K562 (cell line): ENCODE data around the gene RRAD. TPM values are rescaled to one million over a fixed set of nuclear protein-coding genes. Genes with fewer than 3 reads are reported as not detected.

ENCODE experiments used
- ATAC-seq: fragments of 200-7000 bp; cut with Tn5 transposase; 3 replicates; pipeline ENCODE4 v1.9.1; 2020; ENCODE audit warnings: moderate library complexity
- BruUV-seq: library from RNA; stranded (reverse); fragments of 400-500 nt; replicated peaks from 2 replicates; lab custom pipeline; 2021; lab: Mats Ljungman, UMichigan
- CTCF ChIA-PET: fragments of 300-600 bp; formaldehyde crosslinking; extraction: SDS; loops from one replicate; lab custom pipeline; 2021; ENCODE audit warnings: low intra/inter-chr PET ratio; lab: Yijun Ruan, JAX
- POLR2A ChIA-PET: fragments of 300-600, 350-650 bp; sonication (Branson Sonifier 250); formaldehyde crosslinking; extraction: SDS; loops from one replicate; lab custom pipeline; 2021; ENCODE audit warnings: antibody characterized with exemption, inconsistent platforms; lab: Yijun Ruan, JAX
- DNase-seq, 4 experiments: peaks; one replicate each; pipeline versions ENCODE4 v3.0.0 to v3.0.0-alpha.2; 2011 to 2018; ENCODE audit warnings: low spot score in 3 of 4, mixed read lengths in 3 of 4; ENCODE audit errors: extremely low read depth in 1 of 4
- FAIRE-seq: peaks from 2 replicates; lab custom pipeline; 2011; peaks lifted over from hg19 to GRCh38; lab: Jason Lieb, UNC
- H2AFZ ChIP-seq: 2 replicates; pipeline ENCODE4 v1.6.0; 2011; ENCODE audit warnings: low read depth, low read length, control low read depth, inconsistent platforms
- H3K27ac ChIP-seq: fragments of 200-600 bp; 3 replicates; pipeline ENCODE4 v1.8.0; 2011; ENCODE audit warnings: low read depth, mild to moderate bottlenecking, control low read depth, inconsistent platforms, low read length, moderate library complexity, mixed read lengths; ENCODE audit errors: extremely low read depth
- H3K27me3 ChIP-seq, 2 experiments: fragments of 300-600 bp in 1 of 2; 2 replicates in 1 of 2; 3 replicates in 1 of 2; pipeline versions ENCODE4 v1.6.0 to v1.8.0; 2011; ENCODE audit warnings: inconsistent platforms in 2 of 2, low read length in 2 of 2, mild to moderate bottlenecking in 1 of 2, mixed read lengths in 1 of 2, moderate library complexity in 1 of 2; ENCODE audit not compliant: control insufficient read depth in 2 of 2, insufficient read depth in 2 of 2
- H3K36me3 ChIP-seq: fragments of 300-600 bp; 3 replicates; pipeline ENCODE4 v1.8.0; 2011; ENCODE audit warnings: mild to moderate bottlenecking, low read length, inconsistent platforms; ENCODE audit not compliant: control insufficient read depth, insufficient read depth
- H3K4me1 ChIP-seq, 2 experiments: fragments of 200-600 bp in 1 of 2; replicated peaks in 1 of 2; 2 replicates in 1 of 2; 3 replicates in 1 of 2; pipeline versions ENCODE4 v1.5.1 to v1.8.0; 2011; ENCODE audit warnings: inconsistent platforms in 2 of 2, low read length in 2 of 2, mild to moderate bottlenecking in 1 of 2, mixed read lengths in 1 of 2, moderate library complexity in 1 of 2; ENCODE audit not compliant: control insufficient read depth in 2 of 2, insufficient read depth in 2 of 2
- H3K4me2 ChIP-seq: 2 replicates; pipeline ENCODE4 v1.6.1; 2011; ENCODE audit warnings: low read length, control low read depth, inconsistent platforms, mixed read lengths; ENCODE audit not compliant: insufficient read depth
- H3K4me3 ChIP-seq: fragments of 200-600 bp; sonication (generic), shearing (Covaris generic); 2 replicates; pipeline ENCODE4 v1.5.1; 2016; ENCODE audit warnings: control low read depth, inconsistent platforms
- H3K79me2 ChIP-seq: fragments of 200-600 bp; 3 replicates; pipeline ENCODE4 v1.8.0; 2011; ENCODE audit warnings: low read length, inconsistent platforms; ENCODE audit not compliant: control insufficient read depth, insufficient read depth
- H3K9ac ChIP-seq, 2 experiments: 2 replicates each; pipeline versions ENCODE4 v1.6.0 to v1.6.1; 2011; ENCODE audit warnings: low read depth in 2 of 2, low read length in 2 of 2, control low read depth in 1 of 2, inconsistent platforms in 1 of 2, mild to moderate bottlenecking in 1 of 2, mixed read lengths in 1 of 2; ENCODE audit not compliant: insufficient read depth in 1 of 2
- H3K9me1 ChIP-seq: one replicate; pipeline ENCODE4 v1.6.0; 2011; ENCODE audit warnings: inconsistent platforms, mild to moderate bottlenecking, low read length, moderate library complexity; ENCODE audit not compliant: control insufficient read depth, insufficient read depth
- H3K9me3 ChIP-seq: replicated peaks from 2 replicates; pipeline ENCODE4 v1.5.1; 2011; ENCODE audit warnings: low read depth, low read length, inconsistent platforms; ENCODE audit not compliant: control insufficient read depth, insufficient read depth
- H4K20me1 ChIP-seq: replicated peaks from 2 replicates; pipeline ENCODE4 v1.6.1; 2011; ENCODE audit warnings: low read length, inconsistent platforms, mixed read lengths; ENCODE audit not compliant: control insufficient read depth, insufficient read depth
- CHAMP1 ChIP-seq: fragments of 450-650 bp; IDR thresholded peaks from 2 replicates; pipeline ENCODE4 v1.6.1; 2016; ENCODE audit warnings: mild to moderate bottlenecking
- CTCFL ChIP-seq: IDR thresholded peaks from 2 replicates; pipeline ENCODE4 v1.6.1; 2011; ENCODE audit warnings: borderline replicate concordance, low read depth, mild to moderate bottlenecking, moderate library complexity, low read length; ENCODE audit not compliant: insufficient read depth, poor library complexity, severe bottlenecking
- DLX4 ChIP-seq: fragments of 250-450 bp; sonication (Bioruptor Pico); IDR thresholded peaks from 2 replicates; pipeline ENCODE4 v1.6.1; 2021; ENCODE audit warnings: mild to moderate bottlenecking
- FOSL1 ChIP-seq: fragments of 200-800 bp; sonication (Bioruptor generic); conservative IDR thresholded peaks from 2 replicates; pipeline ENCODE4 v1.6.1; 2016; ENCODE audit warnings: missing genetic modification characterization, missing compliant biosample characterization
- HDGF ChIP-seq: fragments of 450-650 bp; IDR thresholded peaks from 2 replicates; pipeline ENCODE4 v1.6.1; 2016
- HMBOX1 ChIP-seq: sonication (generic); IDR thresholded peaks from 2 replicates; pipeline ENCODE4 v1.6.1; 2016
- NFIC ChIP-seq: fragments of 450-650 bp; IDR thresholded peaks from 2 replicates; pipeline ENCODE4 v1.6.1; 2017; ENCODE audit warnings: mild to moderate bottlenecking, inconsistent platforms
- RCOR1 ChIP-seq, 2 experiments: IDR thresholded peaks; 2 replicates each; pipeline ENCODE4 v1.6.1; 2012; ENCODE audit warnings: low read depth in 2 of 2, low read length in 2 of 2, borderline replicate concordance in 1 of 2, improper control_type of control experiment in 1 of 2
- SRF ChIP-seq, 2 experiments: fragments of 250-450, 450-650 bp in 1 of 2; sonication (Bioruptor Pico) in 1 of 2; sonication (generic) in 1 of 2; formaldehyde crosslinking; IDR thresholded peaks; 2 replicates each; pipeline versions ENCODE4 v1.5.0 to v1.5.1; 2020 to 2022; ENCODE audit warnings: mild to moderate bottlenecking in 1 of 2, missing genetic modification reagents in 1 of 2
- ZNF655 ChIP-seq: fragments of 250-450 bp; sonication (Bioruptor Pico); IDR thresholded peaks from 2 replicates; pipeline ENCODE4 v1.5.0; 2021
- WGBS: fragments of 100-300 bp; shearing (Covaris generic); methylation state at CpG from one replicate; pipeline ENCODE4 v1.1.6; 2016; ENCODE audit warnings: low coverage, mixed read lengths; ENCODE audit not compliant: insufficient coverage; ENCODE audit errors: missing lambda C conversion rate; 5-methylcytosine and 5-hydroxymethylcytosine counted together
- in situ Hi-C: fragments of 300-500 bp; cut with MboI; formaldehyde crosslinking; loops from 4 replicates; pipeline ENCODE4 v1.15.0; 2018; ENCODE audit warnings: inconsistent platforms, mixed read lengths
- intact Hi-C: fragments of 100-400 bp; cut with micrococcal nuclease; formaldehyde crosslinking; loops from 2 replicates; pipeline ENCODE4 v1.14.2; 2022
- polyA plus RNA-seq, 8 experiments: library from polyadenylated mRNA; depleted of rRNA in 4 of 8; stranded (reverse) in 5 of 8; unstranded in 3 of 8; fragments of >200 nt; fragmentation: Nextera tagmentation in 2 of 8; fragmentation: Illumina TruSeq in 1 of 8; extraction: Ambion mirVana in 2 of 8; extraction: Trizol in 1 of 8; gene quantifications; 2 replicates each; pipeline versions ENCODE4 v1.2.1 to v1.2.3, GENCODE V29; 2011 to 2014; ENCODE audit warnings: inconsistent platforms in 1 of 8, missing spikeins in 1 of 8
- total RNA-seq, 7 experiments: library from RNA; depleted of rRNA in 6 of 7; stranded (reverse); fragments of >200 nt in 6 of 7; fragmentation: Illumina TruSeq in 2 of 7; extraction: Trizol in 2 of 7; gene quantifications; 2 replicates each; pipeline versions ENCODE4 v1.2.1 to v1.2.3, GENCODE V29; 2011 to 2021; ENCODE audit warnings: low replicate concordance in 1 of 7

RRAD gene
- total and polyA plus RNA-seq, 9 of the 15 experiments (the other 6 are each of a cell fraction or from before 2014, with no cell fraction given): 0.09 to 0.20 (median 0.13) TPM; not detected in 5

GRCh38 chr16:66888647-66889615 is 36.4 kb downstream of the RRAD start (continued):
- TF ChIP-seq DLX4 (CRISPR knock-in tag) (no peak), HDGF (no peak)

GRCh38 chr16:66886914-66887313 is 38.4 kb downstream of the RRAD start:
- ChIA-PET POLR2A (interaction anchor here (1.8 kb wide), 1 partner anchor 14 kb away, joined by 5 read pairs; no protein-coding TSS in a partner anchor), CTCF (no interaction called here)
- Histone ChIP-seq H3K79me2 (peaks cover 7% of the 10 kb centered on the region), H3K27me3 (no peaks in the 10 kb centered on the region), H3K9me3 (no peaks in the 10 kb centered on the region), H3K4me2 (peak overlapping the region; percentile 32; the same call in 1 of the 2 replicates), H3K4me1 (peaks cover 15 to 16% of the 10 kb centered on the region in 2 experiments; a peak in 4 of 5 replicates), H3K27ac (no peak overlapping the region), H3K4me3 (no peak overlapping the region), H3K9me1 (no peaks in the 10 kb centered on the region), H3K9ac (0 out of 4 replicates have a peak overlapping the region, but pooled peaks of 1 of the 2 experiments have one; percentile 6), H3K36me3 (peaks cover 69% of the 10 kb centered on the region), H4K20me1 (no peaks in the 10 kb centered on the region; the same call in 1 of the 2 replicates), H2AFZ (no peak overlapping the region)
- intact Hi-C loops: no loop called here
- FAIRE-seq (peak; percentile 15), ATAC-seq (no peak), DNase-seq (peak in 1 of 4 experiments; percentile 7)
- WGBS: 11% methylated on average over 3 of the region's 3 CpGs
- in situ Hi-C loops: no loop called here
- no TSS peak for BruUV-seq
- TF ChIP-seq SRF (CRISPR knock-in tag; IDR thresholded peaks at IDR 0.05): peak in 1 of 2 experiments; percentile 61; a peak in 1 of 4 replicates
- no peak for TF ChIP-seq CTCFL
- TF ChIP-seq ZNF655: no peak
- TF ChIP-seq RCOR1 (IDR thresholded peaks at IDR 0.05; ENCODE audit: borderline replicate concordance in 1 of 2, low read depth in 2 of 2, low read length in 2 of 2): peak in 1 of 2 experiments; percentile 54; a peak in 1 of 4 replicates
- TF ChIP-seq NFIC: peak; percentile 46
- peak; percentile 91 for TF ChIP-seq HMBOX1
- TF ChIP-seq FOSL1 (tag): 0 out of 2 replicates have a peak, but pooled peaks have one; percentile 14
- TF ChIP-seq CHAMP1: no peak
